Keratinocyte (primary cell): ENCODE data around the gene RPS16. TPM values are rescaled to one million over a fixed set of nuclear protein-coding genes. Genes with fewer than 3 reads are reported as not detected.

Experiments used
- DNase-seq: peaks from one replicate; pipeline ENCODE4 v3.0.0-alpha.2; 2011; ENCODE audit warnings: low read depth, missing footprints, low spot score
- FAIRE-seq: peaks from 2 replicates; lab custom pipeline; 2011; peaks lifted over from hg19 to GRCh38; lab: Jason Lieb, UNC
- H2AFZ ChIP-seq: 2 replicates; pipeline ENCODE4 v1.6.0; 2012; ENCODE audit warnings: low read length, control low read depth, inconsistent platforms; ENCODE audit not compliant: control insufficient read depth
- H3K27ac ChIP-seq: 2 replicates; pipeline ENCODE4 v1.5.1; 2011; ENCODE audit warnings: low read length; ENCODE audit not compliant: control insufficient read depth, insufficient read depth
- H3K27me3 ChIP-seq: 3 replicates; pipeline ENCODE4 v1.6.0; 2011; ENCODE audit warnings: low read length; ENCODE audit not compliant: control insufficient read depth, insufficient read depth; ENCODE audit errors: extremely low read depth
- H3K36me3 ChIP-seq, 2 experiments: 2 replicates in 1 of 2; 3 replicates in 1 of 2; pipeline ENCODE4 v1.5.1; 2011; ENCODE audit warnings: low read length in 2 of 2, mild to moderate bottlenecking in 1 of 2; ENCODE audit not compliant: control insufficient read depth in 2 of 2, insufficient read depth in 2 of 2; ENCODE audit errors: extremely low read depth in 1 of 2
- H3K4me1 ChIP-seq: 3 replicates; pipeline ENCODE4 v1.5.1; 2011; ENCODE audit warnings: low read length; ENCODE audit not compliant: control insufficient read depth, insufficient read depth; ENCODE audit errors: extremely low read depth
- H3K4me2 ChIP-seq: 3 replicates; pipeline ENCODE4 v1.6.0; 2011; ENCODE audit warnings: low read depth, low read length; ENCODE audit not compliant: control insufficient read depth, insufficient read depth; ENCODE audit errors: extremely low read depth
- H3K4me3 ChIP-seq, 3 experiments: fragments of 200-600 bp in 1 of 3; sonication (generic) in 1 of 3; 2 replicates in 2 of 3; 3 replicates in 1 of 3; pipeline ENCODE4 v1.5.1; 2011 to 2016; ENCODE audit warnings: low read length in 3 of 3, mild to moderate bottlenecking in 3 of 3, control low read depth in 2 of 3, inconsistent platforms in 1 of 3, low read depth in 1 of 3, mixed read lengths in 1 of 3, mixed run types in 1 of 3, moderate library complexity in 1 of 3; ENCODE audit not compliant: control insufficient read depth in 2 of 3, insufficient read depth in 2 of 3; ENCODE audit errors: extremely low read depth in 1 of 3
- H3K79me2 ChIP-seq: 2 replicates; pipeline ENCODE4 v1.6.0; 2012; ENCODE audit warnings: low read length; ENCODE audit not compliant: control insufficient read depth, insufficient read depth
- H3K9ac ChIP-seq: 3 replicates; pipeline ENCODE4 v1.6.0; 2011; ENCODE audit warnings: low read length; ENCODE audit not compliant: control insufficient read depth, insufficient read depth; ENCODE audit errors: extremely low read depth
- H3K9me1 ChIP-seq: 3 replicates; pipeline ENCODE4 v1.6.0; 2011; ENCODE audit warnings: low read length; ENCODE audit not compliant: control insufficient read depth, insufficient read depth; ENCODE audit errors: extremely low read depth
- H3K9me3 ChIP-seq: 2 replicates; pipeline ENCODE4 v1.5.1; 2012; ENCODE audit warnings: low read depth, low read length; ENCODE audit not compliant: control insufficient read depth
- H4K20me1 ChIP-seq: 3 replicates; pipeline ENCODE4 v1.6.0; 2011; ENCODE audit warnings: low read length; ENCODE audit not compliant: control insufficient read depth, insufficient read depth; ENCODE audit errors: extremely low read depth
- CTCF ChIP-seq, 3 experiments: IDR thresholded peaks in 1 of 3; conservative IDR thresholded peaks in 1 of 3; optimal IDR thresholded peaks in 1 of 3; 2 replicates in 2 of 3; 3 replicates in 1 of 3; pipeline versions ENCODE3 to v1.5.1; 2011; ENCODE audit warnings: low read length in 3 of 3, mild to moderate bottlenecking in 3 of 3, moderate library complexity in 2 of 3, control low read depth in 1 of 3, inconsistent platforms in 1 of 3; ENCODE audit not compliant: insufficient read depth in 2 of 3; ENCODE audit errors: extremely low read depth in 1 of 3
- dilution Hi-C: fragments of 300-500 bp; cut with MboI; formaldehyde crosslinking; loops from one replicate; pipeline ENCODE4 v1.7.0; 2020; ENCODE audit warnings: low sequenced_read_pairs; ENCODE audit not compliant: extremely low pct_ligation_motif_present
- polyA plus RNA-seq, 5 experiments: library from polyadenylated mRNA; depleted of rRNA in 3 of 5; stranded (reverse) in 3 of 5; stranded (forward) in 1 of 5; unstranded in 1 of 5; fragments of >200 nt; gene quantifications; 1 replicate in 1 of 5; 2 replicates in 3 of 5; 3 replicates in 1 of 5; pipeline versions ENCODE4 v1.2.1 to v1.2.3, GENCODE V29; 2011 to 2012; ENCODE audit warnings: missing spikeins in 2 of 5, low read depth in 1 of 5, low replicate concordance in 1 of 5
- small RNA-seq, 3 experiments: library from RNA; depleted of rRNA; stranded (forward); fragments of <200 nt; gene quantifications; one replicate each; pipeline ENCODE3, GENCODE V24; 2012; ENCODE audit warnings: low read depth in 3 of 3, low replicate concordance in 1 of 3; ENCODE audit not compliant: insufficient read length in 3 of 3

The RPS16 gene
- polyA plus RNA-seq, 1 donor (not counting 4 experiments of a cell fraction or from before 2014, with no cell fraction given) = 1,323 TPM

DNA sequence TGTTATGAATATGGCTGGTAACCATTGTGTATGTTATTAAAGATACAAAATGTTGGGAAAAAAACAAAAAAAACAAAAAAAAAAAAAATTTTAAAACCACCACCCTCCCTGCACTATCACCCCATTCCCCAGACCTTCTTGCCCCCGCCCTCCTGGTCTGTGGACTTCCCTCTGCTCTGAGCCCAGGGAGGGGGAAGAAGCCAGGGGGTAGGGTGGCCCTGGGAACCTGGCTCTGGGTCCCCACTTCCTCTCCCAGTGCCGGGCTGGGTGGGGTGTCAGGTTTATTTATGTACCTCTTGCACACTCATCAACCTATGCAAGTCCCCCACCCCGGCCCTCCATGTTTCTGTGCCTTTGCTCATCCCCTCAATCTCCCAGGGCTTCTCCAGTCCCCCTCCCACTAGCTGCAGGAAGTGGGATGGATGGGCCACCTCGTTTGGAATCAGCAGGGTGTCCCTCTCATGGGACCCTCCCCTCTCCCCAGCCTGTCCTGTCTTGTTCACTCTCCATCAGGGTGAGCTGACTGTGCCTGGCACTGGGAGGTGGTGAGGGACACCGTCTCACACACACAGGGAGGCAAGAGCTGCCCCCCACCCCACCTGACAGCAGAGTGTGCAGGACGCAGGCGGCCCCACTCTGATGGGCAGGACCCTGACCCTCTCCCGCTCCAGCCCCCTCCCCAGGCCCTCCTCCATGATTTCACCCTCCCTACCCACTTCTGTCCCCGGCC is 50.7 kb downstream of the RPS16 start:
- no peak overlapping the region for H3K27ac ChIP-seq
- no peak overlapping the region for H3K4me2 ChIP-seq
- no peak overlapping the region for H2AFZ ChIP-seq
- H3K27me3 ChIP-seq = no peaks in the 10 kb centered on the region
- dilution Hi-C loops = no loop called here
- no peak for FAIRE-seq
- H3K4me1 ChIP-seq = peaks cover 11% of the 10 kb centered on the region
- no peak overlapping the region for H3K9ac ChIP-seq
- peaks cover 55 to 58% of the 10 kb centered on the region in 2 experiments for H3K36me3 ChIP-seq
- H3K9me1 ChIP-seq = peaks cover 2% of the 10 kb centered on the region
- no peak for DNase-seq
- peaks cover 3% of the 10 kb centered on the region for H4K20me1 ChIP-seq
- H3K9me3 ChIP-seq = no peaks in the 10 kb centered on the region
- no peak overlapping the region for H3K4me3 ChIP-seq
- no peak for TF ChIP-seq CTCF (optimal IDR thresholded peaks at IDR 0.05 in 1 of 3, IDR thresholded peaks at IDR 0.05 in 1 of 3, conservative IDR thresholded peaks at IDR 0.05 in 1 of 3; ENCODE audit: extremely low read depth in 1 of 3, insufficient read depth in 2 of 3, low read length in 3 of 3)
- H3K79me2 ChIP-seq = peaks cover 5% of the 10 kb centered on the region

Small RNAs within 50 kb of the gene (small RNA-seq; reads per million reads assigned to genes)
- gene MIR4530 = 0 reads per million in 3 experiments

Other genes with a start within 250 kb of the RPS16 start
- 2.3 to 6.0 TPM (median 2.8 TPM) in 3 replicates for gene NCCRP1, start 239.0 kb downstream of the RPS16 start, polyA plus RNA-seq
- not detected in 3 replicates for gene SYCN, start 231.7 kb downstream of the RPS16 start, polyA plus RNA-seq
- gene IFNL3, start 190.9 kb downstream of the RPS16 start, polyA plus RNA-seq = not detected in 3 replicates
- gene IFNL4, start 187.1 kb downstream of the RPS16 start, polyA plus RNA-seq = not detected in 3 replicates
- not detected in 3 replicates for gene IFNL2, start 167.6 kb downstream of the RPS16 start, polyA plus RNA-seq
- not detected in 3 replicates for gene IFNL1, start 139.5 kb downstream of the RPS16 start, polyA plus RNA-seq
- 0.04 to 0.16 TPM (median 0.04 TPM) in 3 replicates for gene LRFN1, start 115.1 kb downstream of the RPS16 start, polyA plus RNA-seq
- 0.14 TPM in 1 of 3 replicates, not detected in the others for gene GMFG, start 99.9 kb downstream of the RPS16 start, polyA plus RNA-seq
- 20.9 to 40.5 TPM (median 28.1 TPM) in 3 replicates for gene SAMD4B, start 93.5 kb downstream of the RPS16 start, polyA plus RNA-seq
- 30.7 to 53.3 TPM (median 39.4 TPM) in 3 replicates for gene PAF1, start 44.8 kb downstream of the RPS16 start, polyA plus RNA-seq
- 14.7 to 18.8 TPM (median 18.2 TPM) in 3 replicates for gene MED29, start 44.6 kb downstream of the RPS16 start, polyA plus RNA-seq
- 10.4 to 14.2 TPM (median 12.8 TPM) in 3 replicates for gene ZFP36, start 29.1 kb downstream of the RPS16 start, polyA plus RNA-seq
- gene PLEKHG2, start 23.3 kb downstream of the RPS16 start, polyA plus RNA-seq = 3.6 to 6.4 TPM (median 5.2 TPM) in 3 replicates
- gene SUPT5H, start 9.6 kb upstream of the RPS16 start, polyA plus RNA-seq = 46.1 to 83.7 TPM (median 63.2 TPM) in 3 replicates
- gene TIMM50, start 44.9 kb upstream of the RPS16 start, polyA plus RNA-seq = 71.6 to 91.5 TPM (median 85.5 TPM) in 3 replicates
- gene DLL3, start 63.0 kb upstream of the RPS16 start, polyA plus RNA-seq = 0.80 to 1.1 TPM (median 0.89 TPM) in 3 replicates
- not detected in 3 replicates for gene SELENOV, start 79.2 kb upstream of the RPS16 start, polyA plus RNA-seq
- 1.1 to 1.9 TPM (median 1.2 TPM) in 3 replicates for gene EID2B, start 96.9 kb upstream of the RPS16 start, polyA plus RNA-seq
- 9.5 to 12.9 TPM (median 9.6 TPM) in 3 replicates for gene EID2, start 104.2 kb upstream of the RPS16 start, polyA plus RNA-seq
- gene LGALS13, start 166.6 kb upstream of the RPS16 start, polyA plus RNA-seq = not detected in 3 replicates
- gene LGALS16, start 220.0 kb upstream of the RPS16 start, polyA plus RNA-seq = not detected in 3 replicates